Choroid plexus epithelial cell (primary cell): ENCODE data around the gene CDH10.

Source experiments
- DNase-seq: peaks from one replicate; pipeline ENCODE4 v3.0.0-alpha.2; 2010; ENCODE audit warnings: low read depth
- H3K4me3 ChIP-seq: 2 replicates; pipeline ENCODE4 v1.5.1; 2011; ENCODE audit warnings: low read depth, mild to moderate bottlenecking, control low read depth, low read length, moderate library complexity
- CTCF ChIP-seq: conservative IDR thresholded peaks from 2 replicates; pipeline ENCODE4 v1.5.1; 2011; ENCODE audit warnings: low read depth, mild to moderate bottlenecking, control low read depth, inconsistent platforms, low read length, moderate library complexity

The CDH10 gene

GRCh38 chr5:24644761-24645160 is at the start of gene CDH10:
Gene CDH10, minus strand, starts transcription at chr5:24644978. Its CDS starts 51,488 bp downstream, at chr5:24593490.
- peak; percentile 12 for DNase-seq
- no peak for TF ChIP-seq CTCF
- no peak within 1 kb of the TSS for H3K4me3 ChIP-seq

GRCh38 chr5:24693609-24694008 is 48.8 kb upstream of the CDH10 start:
- no peak overlapping the region for H3K4me3 ChIP-seq
- TF ChIP-seq CTCF: no peak

GRCh38 chr5:24691074-24691473 is 46.3 kb upstream of the CDH10 start:
- no peak for TF ChIP-seq CTCF
- DNase-seq: no peak
- H3K4me3 ChIP-seq: no peak overlapping the region

More at GRCh38 chr5:24693609-24694008, 48.8 kb upstream of the CDH10 start:
- DNase-seq: no peak

GRCh38 chr5:24681106-24681505 is 36.3 kb upstream of the CDH10 start:
- H3K4me3 ChIP-seq: no peak overlapping the region
- DNase-seq: no peak
- no peak for TF ChIP-seq CTCF

GRCh38 chr5:24668050-24668449 is 23.3 kb upstream of the CDH10 start:
- no peak for DNase-seq
- H3K4me3 ChIP-seq: no peak overlapping the region
- no peak for TF ChIP-seq CTCF

GRCh38 chr5:24649531-24649930 is 4.8 kb upstream of the CDH10 start:
- DNase-seq: no peak
- no peak for TF ChIP-seq CTCF
- no peak overlapping the region for H3K4me3 ChIP-seq

- TF ChIP-seq CTCF: no peak
- H3K4me3 ChIP-seq: no peak overlapping the region
- no peak for DNase-seq
Observed at GRCh38 chr5:24646915-24647314, 2.1 kb upstream of the CDH10 start.
